Stimulated activated CD8-positive, alpha-beta memory T cell treated with anti-CD3 and anti-CD28 coated beads, Interleukin-12 subunit alpha, Interleukin-12 subunit beta, amount 100 ng/mL, for 1 hour (primary cell): ENCODE results near the gene USP47.

Experiments
- DNase-seq: peaks from one replicate; pipeline ENCODE4 v3.0.0-alpha.2; 2020; ENCODE audit warnings: low read depth

The USP47 gene

GRCh38 chr11:11942668-11943067, 100.9 kb downstream of the USP47 start:
- no peak for DNase-seq

DNA sequence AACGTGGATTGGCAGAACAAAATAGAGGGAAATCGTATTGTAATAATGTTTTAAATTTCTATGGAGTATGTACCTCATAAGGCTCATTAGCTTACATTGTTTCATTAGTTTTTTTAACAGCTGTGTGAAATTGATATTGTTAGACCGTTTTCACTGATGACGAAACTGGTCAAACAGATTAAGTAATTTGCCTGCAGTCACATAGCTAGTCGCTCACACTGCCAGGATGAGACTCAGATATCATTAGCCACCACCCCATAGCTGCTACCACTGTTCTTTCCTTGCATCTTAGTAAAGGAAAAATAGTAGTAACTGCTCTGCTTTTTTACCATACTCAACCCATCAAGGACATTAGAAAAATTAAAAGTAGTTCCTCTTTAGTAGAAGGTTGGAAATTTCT, 102.7 kb downstream of the USP47 start:
- DNase-seq, result no peak

DNA sequence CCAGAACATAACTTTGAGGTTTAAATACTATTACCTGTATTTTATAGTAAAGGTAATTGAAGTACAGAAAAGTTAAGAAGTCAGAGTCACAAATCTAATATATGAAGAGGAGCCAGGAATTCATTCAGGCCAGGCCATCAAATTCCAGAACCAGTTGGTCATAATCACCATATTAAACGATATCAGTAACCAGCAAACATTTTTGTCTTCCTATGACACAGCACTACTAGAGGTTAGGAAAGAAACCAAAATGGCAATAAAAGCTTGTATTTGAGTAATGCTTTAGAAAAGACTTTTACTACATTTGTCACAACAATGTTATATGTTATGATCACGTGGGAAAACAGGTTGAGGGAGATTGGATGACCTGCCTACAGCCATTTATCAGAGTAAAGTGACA, 104.4 kb downstream of the USP47 start:
- no peak for DNase-seq

DNA sequence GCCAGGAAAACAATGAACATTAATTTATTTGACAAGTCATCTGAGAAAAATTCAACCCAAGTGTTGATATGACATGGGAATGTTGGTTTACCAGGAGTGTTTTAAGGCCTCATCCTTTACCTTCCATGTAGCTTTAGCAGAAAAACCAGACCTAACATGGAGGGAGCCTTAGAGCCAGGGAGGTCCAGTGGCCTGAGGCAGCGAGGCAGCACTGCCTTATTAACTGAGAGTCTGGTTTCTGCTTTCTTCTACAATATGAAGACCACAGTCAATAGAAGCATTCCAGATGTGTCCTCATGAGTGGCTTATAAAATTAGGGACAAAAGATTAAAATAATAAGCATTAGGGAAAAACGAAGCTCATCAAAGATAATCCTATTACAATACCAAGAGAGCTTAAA, 105.1 kb downstream of the USP47 start:
- DNase-seq, result no peak

- no peak for DNase-seq
Measured at GRCh38 chr11:11947825-11948224, 106.1 kb downstream of the USP47 start.

- DNase-seq, result no peak
Measured at GRCh38 chr11:11948242-11948947, 106.6 kb downstream of the USP47 start.

- DNase-seq, result no peak
Measured at GRCh38 chr11:11949482-11949881, 107.7 kb downstream of the USP47 start.

DNA sequence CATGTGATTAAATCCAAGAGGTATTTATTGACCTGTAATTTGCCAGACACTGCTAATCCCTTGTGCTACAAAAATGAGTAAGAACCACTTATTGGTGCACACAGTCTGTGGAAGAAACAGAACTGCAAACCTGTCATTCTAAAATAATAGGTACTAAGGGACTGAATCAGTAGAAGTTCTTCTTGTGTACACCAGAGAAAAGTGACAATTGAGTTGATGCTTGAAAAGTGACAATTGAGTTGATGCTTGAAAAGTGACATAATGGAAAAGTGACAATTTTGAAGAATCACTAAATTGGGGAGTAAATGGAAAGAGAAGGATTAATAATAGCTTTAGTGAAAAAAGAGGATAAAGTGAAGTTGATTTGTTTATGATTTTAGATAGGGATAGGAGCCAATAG, 110.3 kb downstream of the USP47 start:
- no peak for DNase-seq

DNA sequence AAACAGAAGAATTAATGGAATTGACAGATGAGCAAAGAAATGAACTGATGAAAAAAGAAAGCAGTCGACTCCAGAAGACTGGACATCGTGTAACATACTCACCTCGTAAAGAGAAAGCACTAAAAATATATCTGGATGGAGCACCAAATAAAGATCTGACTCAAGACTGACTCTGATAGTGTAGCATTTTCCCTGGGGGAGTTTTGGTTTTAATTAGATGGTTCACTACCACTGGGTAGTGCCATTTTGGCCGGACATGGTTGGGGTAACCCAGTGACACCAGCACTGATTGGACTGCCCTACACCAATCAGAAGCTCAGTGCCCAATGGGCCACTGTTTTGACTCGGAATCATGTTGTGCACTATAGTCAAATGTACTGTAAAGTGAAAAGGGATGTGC, 114.2 kb downstream of the USP47 start:
- DNase-seq, result no peak

GRCh38 chr11:11958403-11959231, 116.8 kb downstream of the USP47 start:
- no peak for DNase-seq

DNA sequence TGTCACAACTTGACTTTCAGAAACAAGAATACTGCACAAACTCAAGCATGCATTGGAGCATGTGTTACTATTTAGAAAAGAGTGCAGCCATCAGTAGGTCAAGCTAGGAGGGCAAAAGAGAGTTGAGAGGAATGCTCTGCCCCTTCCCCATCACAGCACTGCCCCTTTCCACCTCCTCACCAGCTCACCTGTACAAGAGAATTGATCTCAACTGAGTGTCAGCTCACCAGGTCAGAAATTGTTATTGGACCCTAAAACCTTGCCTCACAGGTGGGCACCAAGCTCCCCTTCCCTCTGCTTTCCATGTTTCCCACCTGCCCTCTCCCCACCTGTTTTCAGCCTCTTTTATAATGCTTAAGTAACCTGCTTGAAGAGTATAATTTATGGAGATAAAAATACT, 117.8 kb downstream of the USP47 start:
- no peak for DNase-seq

DNA sequence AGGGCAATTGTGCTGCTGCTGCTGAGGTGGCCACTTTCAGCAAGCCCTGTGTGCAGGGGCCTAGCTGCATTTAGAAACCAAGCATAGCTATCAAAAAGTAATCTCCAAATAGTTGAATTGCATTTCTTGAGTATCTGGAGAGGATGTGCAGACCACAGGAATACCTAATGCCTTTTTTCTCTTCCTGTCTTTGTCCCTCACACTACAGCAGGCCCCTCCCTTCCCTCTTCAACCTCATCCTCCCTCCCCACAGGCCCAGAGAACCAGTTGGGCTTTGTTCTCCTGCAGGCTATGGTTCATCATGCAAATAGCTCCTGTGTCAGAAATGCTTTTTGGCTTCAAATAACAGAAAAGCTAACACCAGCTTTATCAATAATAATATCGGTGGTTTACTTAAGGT, 118.9 kb downstream of the USP47 start:
- DNase-seq, result no peak

DNA sequence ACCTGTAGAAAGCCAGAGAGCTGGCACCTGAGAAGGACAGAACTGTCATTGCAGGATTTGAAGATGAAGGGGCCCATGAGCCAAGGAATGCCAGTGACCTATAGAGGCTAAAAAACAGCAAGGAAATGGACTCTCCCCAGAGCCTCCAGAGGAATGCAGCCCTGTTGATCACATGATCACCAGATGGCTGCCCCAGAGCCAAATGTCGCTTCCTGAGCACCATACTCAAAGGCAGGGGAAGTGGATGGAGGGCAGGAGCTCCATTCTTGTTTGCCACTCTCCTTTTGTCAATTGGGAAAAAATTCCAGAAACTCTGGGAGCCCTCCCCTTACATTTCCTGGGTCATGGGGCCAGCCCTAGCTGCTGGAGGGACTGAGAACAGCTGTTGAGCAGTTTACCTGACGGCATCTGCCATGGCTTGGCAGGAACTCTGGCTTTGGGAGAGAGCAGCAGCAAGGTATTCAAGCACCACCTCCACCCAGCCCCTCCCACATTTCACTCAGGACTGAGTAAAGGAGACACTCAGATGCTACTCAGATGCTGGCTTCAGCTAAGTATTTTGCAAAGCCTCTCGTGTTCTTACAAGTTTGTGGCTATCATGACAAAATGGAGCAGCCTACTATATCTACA, 119.7 kb downstream of the USP47 start:
- no peak for DNase-seq

- no peak for DNase-seq
Measured at GRCh38 chr11:11963067-11963466, 121.3 kb downstream of the USP47 start.

DNA sequence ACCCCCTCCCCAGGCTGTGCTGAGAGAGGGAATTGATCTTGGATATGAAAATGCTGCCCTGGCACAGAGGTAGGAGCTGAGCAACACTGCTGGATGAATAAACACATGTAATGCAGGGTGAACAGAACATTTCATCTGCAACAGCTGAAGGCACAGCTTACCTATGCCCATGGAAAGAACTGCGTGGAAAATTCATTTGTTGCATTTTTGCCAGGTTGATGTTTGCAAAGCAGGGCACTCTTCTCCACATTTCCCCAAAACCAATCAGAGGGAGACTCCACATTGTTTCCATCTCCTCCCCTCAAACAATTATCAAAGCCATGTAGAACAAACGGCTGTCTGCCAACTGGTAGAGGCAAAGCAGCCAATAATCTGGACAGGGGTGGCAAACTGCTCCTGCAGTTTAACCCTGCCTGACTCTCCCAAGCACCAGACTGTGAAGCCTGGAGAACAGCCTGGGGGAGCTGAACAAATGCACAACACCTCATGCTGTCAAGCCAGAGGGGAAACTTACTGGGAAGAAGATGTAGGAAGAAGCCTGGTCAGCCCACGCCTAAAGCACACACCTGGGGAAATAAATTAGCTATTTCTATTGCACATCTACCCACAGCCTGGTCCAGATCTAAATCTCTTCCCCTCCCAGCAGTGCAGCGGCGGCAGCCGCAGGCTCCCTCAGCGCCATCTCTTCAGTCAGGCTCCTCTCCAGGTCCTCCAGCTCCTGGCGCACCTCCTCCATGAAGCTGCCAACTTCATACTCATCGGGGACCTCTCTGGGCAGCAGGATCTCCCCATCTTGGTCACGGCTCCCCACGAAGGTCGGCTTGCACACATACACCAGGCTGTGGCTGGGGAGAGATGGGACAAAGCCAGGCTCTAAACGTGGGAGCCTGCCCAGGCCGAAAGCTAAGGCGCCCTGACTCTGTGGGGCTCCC, 122.3 kb downstream of the USP47 start:
- DNase-seq, result no peak

- DNase-seq, result no peak
Measured at GRCh38 chr11:11964774-11965150, 123.0 kb downstream of the USP47 start.

- DNase-seq, result no peak
Measured at GRCh38 chr11:11965192-11965591, 123.4 kb downstream of the USP47 start.

- no peak for DNase-seq
Measured at GRCh38 chr11:11965656-11966353, 124.0 kb downstream of the USP47 start.

GRCh38 chr11:11966354-11966741, 124.6 kb downstream of the USP47 start:
- DNase-seq, result no peak

- DNase-seq, result peak; percentile 36
Measured at GRCh38 chr11:11966826-11967668, 125.3 kb downstream of the USP47 start.
